Activated naive CD8-positive, alpha-beta T cell treated with anti-CD3 and anti-CD28 coated beads, Interleukin-2, amount 50 U/mL, for 24 hours (primary cell): Measurements from ENCODE around the gene SDS.

Experiments
- ATAC-seq: fragments of 150-1000 bp; cut with Tn5 transposase; one replicate; pipeline ENCODE4 v1.10.0; 2021
- DNase-seq: peaks from one replicate; pipeline ENCODE4 v3.0.0; 2021
- H3K27ac Mint-ChIP-seq: one replicate; pipeline ENCODE4 v1.8.0; 2021; ENCODE audit warnings: mild to moderate bottlenecking, mixed read lengths
- H3K27me3 Mint-ChIP-seq: one replicate; pipeline ENCODE4 v1.8.0; 2021; ENCODE audit warnings: mixed read lengths
- H3K36me3 Mint-ChIP-seq: one replicate; pipeline ENCODE4 v1.8.0; 2021; ENCODE audit warnings: low read depth, mixed read lengths
- H3K4me1 Mint-ChIP-seq: one replicate; pipeline ENCODE4 v1.8.0; 2021; ENCODE audit warnings: mixed read lengths
- H3K4me3 Mint-ChIP-seq: one replicate; pipeline ENCODE4 v1.8.0; 2021; ENCODE audit warnings: mild to moderate bottlenecking, moderate library complexity, mixed read lengths
- H3K9me3 Mint-ChIP-seq: one replicate; pipeline ENCODE4 v1.8.0; 2021; ENCODE audit warnings: mixed read lengths

The SDS gene

DNA sequence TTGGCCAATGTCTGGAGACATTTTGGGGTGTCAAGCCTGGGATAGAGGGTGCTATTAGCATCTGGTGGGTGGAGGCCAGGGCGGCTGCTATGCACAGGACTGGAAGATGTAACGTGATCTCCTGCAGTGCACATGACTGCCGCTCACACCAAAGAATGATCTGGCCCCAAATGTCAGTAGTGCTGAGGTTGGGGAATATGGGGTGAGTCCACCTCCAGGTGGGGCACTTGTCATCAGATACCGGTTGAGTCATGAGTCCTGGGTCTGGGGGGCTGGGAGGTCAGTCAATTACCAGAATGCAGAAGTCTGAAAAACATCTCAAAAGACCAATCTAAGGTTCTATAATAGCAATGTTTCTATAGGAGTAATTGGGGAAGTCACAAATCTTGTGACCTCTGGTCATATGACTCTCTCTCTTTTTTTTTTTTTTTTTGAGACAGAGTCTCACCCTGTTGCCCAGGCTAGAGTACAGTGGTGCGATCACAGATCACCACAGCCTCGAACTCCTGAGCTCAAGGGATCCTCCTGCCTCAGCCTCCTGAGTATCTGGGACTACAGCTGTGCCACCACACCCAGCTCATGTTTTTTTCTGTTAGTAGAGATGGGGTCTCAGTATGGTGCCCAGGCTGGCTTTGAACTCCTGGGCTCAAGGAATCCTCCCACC is 12.5 kb upstream of the SDS start:
- H3K27me3 Mint-ChIP-seq, result peaks cover 3% of the 10 kb centered on the region
- DNase-seq (no peak), ATAC-seq (no peak)
- H3K27ac Mint-ChIP-seq, result no peak overlapping the region
- no peaks in the 10 kb centered on the region for H3K36me3 Mint-ChIP-seq
- no peaks in the 10 kb centered on the region for H3K4me1 Mint-ChIP-seq
- H3K9me3 Mint-ChIP-seq, result no peaks in the 10 kb centered on the region
- no peak overlapping the region for H3K4me3 Mint-ChIP-seq

DNA sequence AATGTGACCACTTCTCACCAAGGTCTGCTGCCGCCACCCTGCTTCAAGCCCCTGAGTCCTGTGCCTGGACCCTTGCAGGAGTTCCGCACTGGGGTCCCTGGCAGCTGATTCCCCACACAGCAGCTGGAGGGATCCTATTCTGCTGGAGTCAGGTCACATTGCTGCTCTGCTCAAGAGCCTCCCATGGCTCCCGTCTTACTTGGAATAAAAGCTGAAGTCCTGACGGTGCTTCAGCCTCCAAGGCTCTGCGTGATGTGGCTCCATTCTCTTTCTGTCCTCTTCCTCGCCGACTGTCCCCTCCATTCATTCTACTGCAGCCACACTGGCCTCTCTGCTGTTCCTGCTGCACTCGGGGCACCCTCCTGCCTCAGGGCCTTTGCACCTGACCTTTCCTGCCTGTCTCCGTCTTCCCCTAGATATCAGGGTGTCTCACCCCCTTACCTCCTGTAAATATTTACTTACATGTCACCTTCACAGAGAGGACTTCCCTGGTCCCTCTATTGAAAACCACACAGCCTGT is 10.9 kb upstream of the SDS start:
- no peak for ATAC-seq

DNA sequence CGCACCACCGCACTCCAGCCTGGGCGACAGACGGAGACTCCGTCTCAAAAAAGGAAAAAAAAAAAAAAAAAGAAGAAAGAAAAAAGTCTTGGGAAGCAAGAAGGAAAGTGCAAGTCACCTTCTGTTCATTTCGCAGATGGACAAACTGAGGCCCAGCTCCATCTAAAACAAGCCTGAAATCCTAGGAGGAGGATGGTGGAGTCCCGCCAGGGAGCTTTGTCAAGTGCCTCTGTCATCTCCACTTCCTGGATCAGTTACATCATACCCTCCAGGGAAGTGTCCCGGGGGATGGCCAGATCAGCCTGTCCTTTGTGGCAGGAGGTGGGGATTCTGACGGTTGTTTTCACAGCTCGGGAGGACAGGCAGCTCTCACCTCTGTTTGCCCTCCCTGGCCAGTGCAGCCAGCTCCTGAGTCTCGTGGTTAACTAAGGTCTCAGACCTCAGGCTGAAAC is 9.8 kb upstream of the SDS start:
- Mint-ChIP-seq H3K36me3 (no peaks in the 10 kb centered on the region), H3K9me3 (no peaks in the 10 kb centered on the region), H3K27ac (no peak overlapping the region), H3K4me1 (no peaks in the 10 kb centered on the region), H3K4me3 (no peak overlapping the region), H3K27me3 (peaks cover 6% of the 10 kb centered on the region)
- no peak for ATAC-seq
- DNase-seq, result no peak

More for the DNA sequence above, 10.9 kb upstream of the SDS start:
- no peaks in the 10 kb centered on the region for H3K4me1 Mint-ChIP-seq
- no peak for DNase-seq
- no peak overlapping the region for H3K4me3 Mint-ChIP-seq
- peaks cover 6% of the 10 kb centered on the region for H3K27me3 Mint-ChIP-seq
- H3K36me3 Mint-ChIP-seq, result no peaks in the 10 kb centered on the region
- H3K9me3 Mint-ChIP-seq, result no peaks in the 10 kb centered on the region
- H3K27ac Mint-ChIP-seq, result no peak overlapping the region

DNA sequence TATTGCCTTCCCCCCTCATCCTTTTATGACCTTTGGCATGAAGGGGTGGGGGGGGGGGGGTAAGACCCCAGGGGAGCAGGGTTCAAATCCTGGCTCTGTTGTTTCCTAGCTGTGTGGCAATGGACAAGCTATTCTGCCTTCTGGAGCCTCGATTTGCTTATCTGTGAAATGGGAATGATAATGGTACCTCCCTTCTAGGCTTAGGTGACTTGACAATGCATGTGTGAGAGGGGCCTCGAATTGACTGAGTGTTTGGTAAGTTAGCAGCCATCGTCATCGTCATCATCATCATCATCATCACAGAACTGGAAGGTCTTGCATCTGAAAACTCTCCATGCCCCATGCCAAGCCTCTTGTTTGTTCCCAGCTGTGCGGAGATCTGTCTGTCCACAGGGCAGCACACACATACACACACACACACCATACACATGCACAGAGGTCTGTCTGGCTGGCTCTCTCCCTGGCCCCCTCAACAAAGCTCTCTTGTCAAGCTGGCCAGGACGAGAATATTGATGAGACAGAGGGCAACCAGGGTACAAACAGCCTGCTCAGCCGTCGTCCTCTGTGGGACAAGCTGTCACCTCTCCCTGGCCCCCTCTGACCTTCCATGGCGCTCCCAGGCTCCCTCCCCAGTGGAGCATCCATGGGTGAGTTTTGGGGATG is 5.9 kb upstream of the SDS start:
- H3K4me3 Mint-ChIP-seq, result no peak overlapping the region
- H3K36me3 Mint-ChIP-seq, result no peaks in the 10 kb centered on the region
- peaks cover 6% of the 10 kb centered on the region for H3K27me3 Mint-ChIP-seq
- H3K9me3 Mint-ChIP-seq, result no peaks in the 10 kb centered on the region
- no peak for ATAC-seq
- DNase-seq, result no peak
- no peak overlapping the region for H3K27ac Mint-ChIP-seq
- H3K4me1 Mint-ChIP-seq, result no peaks in the 10 kb centered on the region

DNA sequence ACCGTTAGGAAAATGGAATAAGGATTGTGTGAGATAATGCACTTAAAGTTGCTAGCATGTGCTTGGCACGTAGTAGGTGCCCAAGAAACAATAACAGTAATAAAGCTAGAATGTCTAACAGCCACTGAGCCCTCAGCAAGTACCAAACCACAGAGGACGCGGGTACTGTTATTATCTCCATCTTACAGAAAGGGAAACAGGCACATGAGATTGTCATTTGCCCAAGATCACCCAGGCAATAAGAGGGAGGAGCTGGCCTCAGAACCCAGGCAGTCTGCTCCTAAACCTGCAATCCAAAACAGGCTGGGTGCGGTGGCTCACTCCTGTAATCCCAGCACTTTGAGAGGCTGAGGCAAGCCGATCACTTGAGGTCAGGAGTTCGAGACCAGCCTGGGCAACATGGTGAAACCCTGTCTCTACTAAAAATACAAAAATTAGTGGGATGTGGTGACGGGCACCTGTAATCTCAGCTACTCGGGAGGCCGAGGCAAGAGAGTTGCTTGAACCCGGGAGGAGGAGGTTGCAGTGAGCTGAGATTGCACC is 5.1 kb upstream of the SDS start:
- Mint-ChIP-seq H3K9me3 (no peaks in the 10 kb centered on the region), H3K4me1 (no peaks in the 10 kb centered on the region), H3K27ac (no peak overlapping the region), H3K27me3 (peaks cover 7% of the 10 kb centered on the region), H3K36me3 (no peaks in the 10 kb centered on the region), H3K4me3 (no peak overlapping the region)
- no peak for DNase-seq
- no peak for ATAC-seq

DNA sequence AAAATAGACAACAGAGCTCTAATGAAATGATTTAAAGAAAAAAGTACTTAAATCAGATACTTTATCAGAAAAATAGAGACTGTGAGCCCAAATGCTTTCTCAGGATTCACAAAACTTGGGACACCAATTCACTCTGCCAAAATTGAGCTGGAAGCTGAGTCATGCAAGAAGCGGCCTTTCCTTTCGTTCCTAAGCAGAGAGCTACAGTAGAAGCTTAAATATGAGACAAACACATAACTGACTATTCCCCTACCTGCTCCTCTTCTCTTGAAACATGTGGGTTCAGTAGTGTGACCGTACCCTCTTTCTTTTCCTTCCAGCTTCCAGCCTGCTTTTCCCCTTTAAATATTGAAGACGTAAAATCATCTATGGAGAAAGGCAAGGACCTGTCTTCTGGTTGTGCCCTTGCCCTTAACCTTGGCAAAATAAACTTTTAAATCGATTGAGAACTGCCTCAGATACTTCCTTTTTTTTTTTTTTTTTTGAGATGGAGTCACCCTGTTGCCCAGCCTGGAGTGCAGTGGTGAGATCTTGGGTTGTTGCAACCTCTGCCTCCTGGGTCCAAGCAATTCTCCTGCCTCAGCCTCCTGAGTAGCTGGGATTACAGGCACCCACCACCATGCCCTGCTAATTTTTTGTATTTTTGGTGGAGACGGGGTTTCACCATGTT is 4.4 kb upstream of the SDS start:
- ATAC-seq (no peak), DNase-seq (no peak)
- H3K4me3 Mint-ChIP-seq, result no peak overlapping the region
- no peaks in the 10 kb centered on the region for H3K36me3 Mint-ChIP-seq
- no peaks in the 10 kb centered on the region for H3K4me1 Mint-ChIP-seq
- H3K27ac Mint-ChIP-seq, result no peak overlapping the region
- no peaks in the 10 kb centered on the region for H3K9me3 Mint-ChIP-seq
- peaks cover 7% of the 10 kb centered on the region for H3K27me3 Mint-ChIP-seq

DNA sequence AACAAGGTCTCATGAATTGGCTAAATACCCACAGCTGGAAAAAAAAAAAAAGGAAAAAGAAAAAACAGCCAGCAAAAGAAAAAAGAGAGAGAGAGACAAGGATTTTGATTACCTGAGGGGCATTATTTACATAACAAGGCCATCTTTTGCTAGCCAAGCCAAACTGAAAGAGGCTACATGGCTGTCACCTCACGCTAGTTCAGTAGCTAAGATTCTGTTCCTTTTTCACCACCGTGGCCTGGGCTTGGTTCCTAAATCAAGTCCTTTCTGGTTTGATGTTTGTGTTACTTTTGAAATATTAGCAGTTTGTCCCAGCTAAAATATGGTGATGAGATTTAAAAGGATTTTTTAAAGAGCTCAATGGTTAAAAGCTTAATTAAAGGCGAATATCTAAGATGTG is 2.0 kb upstream of the SDS start:
- Mint-ChIP-seq H3K4me3 (no peak overlapping the region), H3K27me3 (peaks cover 2% of the 10 kb centered on the region), H3K9me3 (no peaks in the 10 kb centered on the region), H3K36me3 (no peaks in the 10 kb centered on the region), H3K27ac (no peak overlapping the region), H3K4me1 (no peaks in the 10 kb centered on the region)
- no peak for ATAC-seq
- no peak for DNase-seq

DNA sequence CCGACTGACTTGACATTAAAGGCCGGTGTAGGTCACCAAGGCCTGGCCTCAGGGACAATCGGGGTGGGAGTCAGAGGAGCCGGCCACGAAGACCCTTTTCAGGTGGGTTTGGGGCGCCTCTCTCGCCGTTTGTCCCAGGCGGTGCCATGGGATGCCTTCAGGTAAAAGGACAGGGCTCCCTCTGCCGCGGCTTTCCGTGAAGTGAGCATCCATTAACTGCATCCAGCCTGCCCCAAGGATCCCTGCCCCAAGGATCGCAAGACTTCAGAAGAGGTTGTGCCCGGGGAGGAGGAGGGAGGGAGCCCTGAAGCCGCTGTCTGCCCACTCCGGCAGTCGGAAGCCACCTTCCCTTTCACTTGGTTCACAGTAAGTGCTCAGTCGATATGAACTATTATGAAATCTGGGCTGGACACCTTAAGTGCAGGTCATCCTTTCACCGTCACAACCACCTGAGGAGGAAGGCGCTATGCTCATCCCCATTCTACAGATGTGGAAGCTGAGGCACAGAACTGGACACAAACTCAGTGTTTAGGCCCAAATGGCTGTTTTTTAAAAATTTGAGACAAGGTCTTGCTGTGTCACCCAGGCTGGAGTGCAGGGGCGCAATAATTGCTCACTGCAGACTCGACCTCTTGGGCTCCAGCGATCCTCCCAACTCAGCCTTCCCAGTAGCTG is 964 bp downstream of the SDS start:
- H3K27me3 Mint-ChIP-seq, result peaks cover 5% of the 10 kb centered on the region
- ATAC-seq (no peak), DNase-seq (no peak)
- no peaks in the 10 kb centered on the region for H3K4me1 Mint-ChIP-seq
- no peak overlapping the region for H3K4me3 Mint-ChIP-seq
- no peaks in the 10 kb centered on the region for H3K9me3 Mint-ChIP-seq
- no peak overlapping the region for H3K27ac Mint-ChIP-seq
- H3K36me3 Mint-ChIP-seq, result no peaks in the 10 kb centered on the region

DNA sequence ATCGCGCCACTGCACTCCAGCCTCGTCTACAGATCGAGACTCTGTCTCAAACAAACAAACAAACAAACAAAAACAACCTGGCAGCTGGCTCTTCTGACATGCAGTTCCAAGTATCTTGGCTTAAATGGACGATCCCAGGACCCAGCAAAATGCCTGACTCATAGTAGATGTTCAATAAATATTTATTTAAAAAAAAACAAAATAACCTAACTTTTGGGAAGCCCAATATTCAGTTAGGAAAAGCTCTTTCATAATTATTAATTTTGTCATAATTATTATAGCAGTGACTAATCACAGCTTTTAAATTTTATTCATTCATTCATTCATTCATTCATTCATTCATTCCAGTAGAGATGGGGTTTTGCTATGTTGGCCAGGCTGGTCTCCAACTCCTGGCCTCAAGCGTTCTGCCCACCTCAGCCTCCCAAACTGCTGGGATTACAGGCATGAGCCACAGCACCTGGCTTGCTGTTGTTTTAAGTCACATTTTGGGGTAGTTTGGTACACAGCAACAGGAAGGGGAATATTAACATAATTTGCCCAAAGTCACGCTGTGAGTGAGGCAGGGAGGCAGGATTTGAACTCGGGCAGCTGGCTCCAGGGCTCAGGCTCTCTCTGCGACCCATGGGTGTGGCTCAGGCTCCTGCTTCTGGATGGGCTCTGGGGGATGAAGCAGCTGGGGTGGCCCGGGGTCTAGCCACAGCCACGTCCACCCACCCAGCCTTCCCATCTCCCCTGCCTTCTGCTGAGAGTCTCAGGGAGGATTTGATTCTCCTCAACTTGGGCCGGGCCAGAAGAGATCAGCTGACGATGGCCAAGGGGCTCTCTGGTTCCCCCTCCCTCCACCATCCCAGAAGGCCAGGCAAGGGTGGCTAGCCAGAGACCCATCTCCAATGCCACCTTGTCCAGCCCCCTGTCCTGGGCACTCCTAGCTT is 2.4 kb downstream of the SDS start:
- no peak for ATAC-seq
- Mint-ChIP-seq H3K27me3 (peaks cover 6% of the 10 kb centered on the region), H3K27ac (no peak overlapping the region), H3K36me3 (no peaks in the 10 kb centered on the region), H3K4me1 (no peaks in the 10 kb centered on the region), H3K4me3 (no peak overlapping the region), H3K9me3 (no peaks in the 10 kb centered on the region)
- DNase-seq, result no peak

DNA sequence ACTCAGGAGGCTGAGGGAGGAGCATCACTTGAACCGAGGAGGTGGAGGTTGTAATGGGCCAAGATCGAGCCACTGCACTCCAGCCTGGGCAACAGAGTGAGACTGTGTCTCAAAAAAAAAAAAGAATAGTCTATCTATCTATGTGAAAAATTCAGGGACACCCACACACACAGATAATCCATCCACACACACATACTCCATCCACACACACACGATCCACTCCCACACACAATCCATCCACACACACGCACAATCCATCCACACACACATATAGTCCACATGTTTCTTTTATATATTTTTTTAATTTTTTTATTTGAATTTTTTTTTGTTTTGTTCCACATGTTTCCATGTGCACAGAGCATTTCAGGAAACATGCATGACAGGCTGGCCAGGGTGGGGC is 3.3 kb downstream of the SDS start:
- no peak overlapping the region for H3K27ac Mint-ChIP-seq
- H3K27me3 Mint-ChIP-seq, result peaks cover 6% of the 10 kb centered on the region
- H3K4me1 Mint-ChIP-seq, result no peaks in the 10 kb centered on the region
- no peak overlapping the region for H3K4me3 Mint-ChIP-seq
- ATAC-seq (no peak), DNase-seq (no peak)
- no peaks in the 10 kb centered on the region for H3K9me3 Mint-ChIP-seq
- H3K36me3 Mint-ChIP-seq, result no peaks in the 10 kb centered on the region

DNA sequence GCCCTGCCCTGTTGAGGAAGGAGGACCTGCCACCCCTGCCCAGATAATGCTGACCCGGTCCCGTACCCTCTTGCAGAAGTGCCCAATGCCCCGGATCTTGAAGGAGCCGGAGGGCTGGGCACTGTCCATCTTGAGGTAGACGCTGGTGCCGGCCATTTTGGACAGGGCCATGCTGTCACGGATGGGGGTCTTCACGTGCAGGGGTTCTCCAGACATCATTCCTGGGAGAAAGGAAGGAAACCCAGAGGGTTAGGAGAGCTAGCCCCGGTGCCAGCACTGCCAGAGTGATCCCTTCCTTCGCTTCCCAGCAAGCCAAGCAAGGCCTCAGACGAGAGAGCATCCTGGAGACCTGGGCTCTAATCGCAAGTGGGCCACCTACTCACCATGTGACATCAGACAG is 4.2 kb downstream of the SDS start:
- H3K27me3 Mint-ChIP-seq, result peaks cover 6% of the 10 kb centered on the region
- no peak overlapping the region for H3K27ac Mint-ChIP-seq
- no peaks in the 10 kb centered on the region for H3K4me1 Mint-ChIP-seq
- no peaks in the 10 kb centered on the region for H3K9me3 Mint-ChIP-seq
- H3K4me3 Mint-ChIP-seq, result no peak overlapping the region
- H3K36me3 Mint-ChIP-seq, result no peaks in the 10 kb centered on the region
- ATAC-seq, result no peak
- DNase-seq, result no peak

DNA sequence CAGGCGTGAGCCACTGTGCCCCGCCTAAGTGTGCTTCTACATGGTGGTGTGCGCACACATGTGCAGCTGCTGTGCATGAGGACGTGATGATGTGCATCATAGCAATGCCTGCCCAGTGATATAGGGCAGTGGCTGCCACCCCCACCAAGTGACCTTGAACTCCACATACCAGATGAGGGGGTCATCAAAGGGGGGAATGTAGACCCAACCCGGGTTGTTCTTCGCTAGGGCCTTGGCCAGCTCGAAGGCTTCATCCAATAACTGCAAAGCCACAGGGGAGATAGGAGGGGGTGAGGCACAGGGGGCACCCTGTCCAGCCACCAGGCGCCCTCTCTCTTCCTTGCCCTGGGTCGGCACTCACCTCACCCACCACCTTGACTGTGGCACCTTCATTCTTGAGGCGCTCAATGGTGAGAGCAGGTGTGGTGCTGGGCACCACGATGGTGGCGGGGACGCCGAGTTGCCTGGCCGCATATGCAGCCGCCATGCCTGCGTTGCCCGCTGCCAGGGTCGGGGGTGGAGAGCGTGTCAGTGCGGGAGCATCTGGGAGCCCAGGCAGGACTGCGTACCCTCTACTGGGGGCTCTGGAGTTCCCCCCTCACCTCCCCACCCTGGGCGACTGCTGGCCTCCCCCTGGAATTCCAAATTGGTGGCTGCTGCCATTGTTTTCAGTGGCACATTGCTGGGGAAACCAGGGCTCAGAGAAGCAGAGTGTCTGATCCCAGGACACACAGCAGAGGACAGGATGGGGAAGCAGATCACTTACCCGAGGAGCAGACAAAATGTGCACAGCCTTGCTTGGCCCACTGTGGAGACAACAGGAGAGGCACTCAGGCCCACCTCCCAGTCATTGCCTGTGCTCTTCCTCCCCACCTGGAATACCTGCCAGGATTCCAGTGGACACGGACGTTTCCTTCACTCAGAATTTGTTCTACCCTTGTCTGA is 5.1 kb downstream of the SDS start:
- H3K4me3 Mint-ChIP-seq, result no peak overlapping the region
- no peak overlapping the region for H3K27ac Mint-ChIP-seq
- H3K9me3 Mint-ChIP-seq, result no peaks in the 10 kb centered on the region
- H3K4me1 Mint-ChIP-seq, result no peaks in the 10 kb centered on the region
- peaks cover 4% of the 10 kb centered on the region for H3K27me3 Mint-ChIP-seq
- DNase-seq (no peak), ATAC-seq (no peak)
- H3K36me3 Mint-ChIP-seq, result no peaks in the 10 kb centered on the region
